MCF 10A (cell line): Measurements from ENCODE around the gene LAMA3. TPM values are rescaled to one million over a fixed set of nuclear protein-coding genes. Genes with fewer than 3 reads are reported as not detected.

Experiments used
- BruUV-seq: library from RNA; stranded (reverse); fragments of 400-500 nt; replicated peaks from 2 replicates; lab custom pipeline; 2021; lab: Mats Ljungman, UMichigan
- CTCF ChIA-PET: fragments of 300-600 bp; sonication (Branson Sonifier 250); formaldehyde crosslinking; extraction: SDS; loops from one replicate; lab custom pipeline; 2021; ENCODE audit warnings: antibody characterized with exemption, inconsistent platforms; lab: Yijun Ruan, JAX
- POLR2A ChIA-PET: fragments of 300-600, 350-650 bp; sonication (Branson Sonifier 250); formaldehyde crosslinking; extraction: SDS; loops from one replicate; lab custom pipeline; 2020; ENCODE audit warnings: antibody characterized with exemption, inconsistent platforms; lab: Yijun Ruan, JAX
- DNase-seq: peaks from one replicate; pipeline ENCODE4 v3.0.0-alpha.2; 2018; ENCODE audit not compliant: unreplicated experiment
- H3K27ac Mint-ChIP-seq: one replicate; pipeline ENCODE4 v1.8.0; 2022; ENCODE audit warnings: mild to moderate bottlenecking, low read depth, mixed read lengths; ENCODE audit not compliant: unreplicated experiment
- H3K27me3 Mint-ChIP-seq: one replicate; pipeline ENCODE4 v1.8.0; 2022; ENCODE audit warnings: mixed read lengths; ENCODE audit not compliant: insufficient read depth, unreplicated experiment
- H3K36me3 Mint-ChIP-seq: one replicate; pipeline ENCODE4 v1.8.0; 2022; ENCODE audit warnings: mild to moderate bottlenecking, moderate library complexity, mixed read lengths; ENCODE audit not compliant: insufficient read depth, unreplicated experiment
- H3K4me1 Mint-ChIP-seq: one replicate; pipeline ENCODE4 v1.8.0; 2022; ENCODE audit warnings: mixed read lengths; ENCODE audit not compliant: insufficient read depth, unreplicated experiment
- H3K4me3 Mint-ChIP-seq: one replicate; pipeline ENCODE4 v1.8.0; 2022; ENCODE audit warnings: mild to moderate bottlenecking, moderate library complexity, mixed read lengths; ENCODE audit not compliant: unreplicated experiment
- H3K9me3 Mint-ChIP-seq: one replicate; pipeline ENCODE4 v1.8.0; 2022; ENCODE audit warnings: mixed read lengths; ENCODE audit not compliant: unreplicated experiment
- intact Hi-C: fragments of 100-400 bp; cut with micrococcal nuclease; formaldehyde crosslinking; loops from 2 replicates; pipeline ENCODE4 v1.14.1; 2022
- total RNA-seq: library from RNA; stranded (reverse); gene quantifications from 2 replicates; pipeline ENCODE4 v1.2.3, GENCODE V29; 2022
- TF ChIP-seq, protein P1 (sequence below): fragments of 200-600 bp; IDR thresholded peaks from one replicate; pipeline ENCODE4 v1.8.0; 2022; ENCODE audit warnings: antibody characterized with exemption, mild to moderate bottlenecking; ENCODE audit not compliant: unreplicated experiment

Gene LAMA3
- total RNA-seq, 1 experiment from 2014 or later = 371 TPM

DNA sequence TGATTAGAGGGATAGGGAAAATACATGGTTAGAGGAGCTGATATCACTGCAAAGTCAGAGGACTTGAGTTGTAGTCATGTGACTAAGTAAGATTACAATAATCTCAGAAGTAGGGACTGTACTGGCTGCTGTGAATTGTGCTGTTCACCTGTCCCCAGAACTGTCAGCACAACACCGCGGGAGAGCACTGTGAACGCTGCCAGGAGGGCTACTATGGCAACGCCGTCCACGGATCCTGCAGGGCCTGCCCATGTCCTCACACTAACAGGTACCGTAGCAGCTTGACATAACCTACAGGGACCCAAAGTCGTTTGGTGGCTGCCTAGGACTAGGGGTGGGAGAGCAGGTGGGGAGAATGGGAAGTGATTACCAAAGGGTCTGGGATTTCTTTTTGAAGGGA, 192.5 kb downstream of the LAMA3 start:
- Mint-ChIP-seq H3K36me3 (peaks cover 93% of the 10 kb centered on the region), H3K9me3 (no peaks in the 10 kb centered on the region), H3K4me3 (no peak overlapping the region), H3K4me1 (peaks cover 59% of the 10 kb centered on the region), H3K27ac (peak overlapping the region; percentile 86), H3K27me3 (no peaks in the 10 kb centered on the region)
- BruUV-seq = no TSS peak
- TF ChIP-seq, protein P1, sequence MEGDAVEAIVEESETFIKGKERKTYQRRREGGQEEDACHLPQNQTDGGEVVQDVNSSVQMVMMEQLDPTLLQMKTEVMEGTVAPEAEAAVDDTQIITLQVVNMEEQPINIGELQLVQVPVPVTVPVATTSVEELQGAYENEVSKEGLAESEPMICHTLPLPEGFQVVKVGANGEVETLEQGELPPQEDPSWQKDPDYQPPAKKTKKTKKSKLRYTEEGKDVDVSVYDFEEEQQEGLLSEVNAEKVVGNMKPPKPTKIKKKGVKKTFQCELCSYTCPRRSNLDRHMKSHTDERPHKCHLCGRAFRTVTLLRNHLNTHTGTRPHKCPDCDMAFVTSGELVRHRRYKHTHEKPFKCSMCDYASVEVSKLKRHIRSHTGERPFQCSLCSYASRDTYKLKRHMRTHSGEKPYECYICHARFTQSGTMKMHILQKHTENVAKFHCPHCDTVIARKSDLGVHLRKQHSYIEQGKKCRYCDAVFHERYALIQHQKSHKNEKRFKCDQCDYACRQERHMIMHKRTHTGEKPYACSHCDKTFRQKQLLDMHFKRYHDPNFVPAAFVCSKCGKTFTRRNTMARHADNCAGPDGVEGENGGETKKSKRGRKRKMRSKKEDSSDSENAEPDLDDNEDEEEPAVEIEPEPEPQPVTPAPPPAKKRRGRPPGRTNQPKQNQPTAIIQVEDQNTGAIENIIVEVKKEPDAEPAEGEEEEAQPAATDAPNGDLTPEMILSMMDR = no peak
- POLR2A ChIA-PET = interaction anchor here (3.3 to 10.1 kb wide), 4 partner anchors 9 to 55 kb away, joined by 23 to 123 read pairs (median 79); no protein-coding TSS in a partner anchor
- no peak for DNase-seq
- CTCF ChIA-PET = interaction anchor here (1.2 kb wide), 2 partner anchors 56 to 58 kb away, joined by 3 to 4 read pairs; no protein-coding TSS in a partner anchor
- intact Hi-C loops = no loop called here

DNA sequence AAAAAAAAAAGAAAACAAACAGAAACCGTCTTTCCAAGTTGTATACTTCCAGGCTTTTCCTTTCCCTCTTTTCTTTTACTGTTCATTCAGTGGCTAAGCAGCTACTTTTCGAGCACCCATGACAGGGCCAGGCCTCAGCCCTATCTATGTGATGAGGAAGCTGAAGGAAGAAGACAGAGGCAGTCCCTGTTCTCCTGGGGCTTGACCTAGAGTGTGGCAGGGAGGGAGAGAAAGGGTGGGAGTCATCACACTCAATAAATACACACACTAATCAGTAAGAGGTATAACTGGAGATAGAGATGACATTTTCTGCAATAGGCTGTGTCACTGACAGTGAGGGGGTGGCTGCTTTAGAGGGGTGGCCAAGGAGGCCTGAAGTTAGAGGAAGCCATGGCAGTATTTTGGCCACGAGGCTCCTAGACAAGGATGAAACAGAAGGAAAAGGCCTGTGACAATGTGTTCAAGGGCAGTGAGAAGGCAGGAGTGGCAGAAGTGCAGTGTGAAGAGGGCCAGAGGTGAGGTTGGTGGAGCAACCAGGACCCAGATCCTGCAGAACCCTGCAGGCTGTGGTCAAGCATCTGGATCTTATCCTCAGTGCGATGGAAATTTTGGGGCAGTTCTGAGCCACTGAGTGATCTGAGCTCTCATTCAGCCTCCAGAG, 193.5 kb downstream of the LAMA3 start:
- CTCF ChIA-PET = interaction anchor here (0.6 to 1.2 kb wide), 3 partner anchors 11 to 59 kb away, joined by 3 to 6 read pairs (median 4); no protein-coding TSS in a partner anchor

DNA sequence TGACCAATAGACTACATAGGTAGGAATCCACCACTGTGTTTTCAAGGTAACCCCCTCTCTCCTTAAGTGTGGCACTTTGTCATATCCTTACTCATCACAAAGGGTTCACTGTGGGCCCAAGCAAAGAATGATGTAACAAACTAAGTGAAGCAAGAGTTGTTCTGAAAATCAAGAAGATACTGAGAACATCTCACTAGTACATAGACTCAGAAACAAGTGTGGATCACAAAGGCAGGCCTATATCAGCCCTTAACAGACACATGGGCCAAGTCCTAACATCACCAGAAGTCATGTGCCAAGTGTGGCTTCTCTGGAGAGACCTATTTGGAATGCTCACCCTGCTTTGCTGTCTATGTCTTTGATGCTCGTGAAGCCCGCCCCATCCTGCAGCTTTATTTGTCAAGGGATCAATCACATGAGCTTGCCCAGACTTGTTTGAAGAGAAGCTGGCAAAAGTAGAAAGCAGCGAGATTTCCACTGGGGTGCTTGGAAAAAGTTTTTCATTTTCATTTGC, 194.1 kb downstream of the LAMA3 start:
- Mint-ChIP-seq H3K27ac (peak overlapping the region; percentile 86), H3K9me3 (no peaks in the 10 kb centered on the region), H3K36me3 (peaks cover 93% of the 10 kb centered on the region), H3K4me1 (peaks cover 60% of the 10 kb centered on the region), H3K27me3 (no peaks in the 10 kb centered on the region), H3K4me3 (peak overlapping the region; percentile 34)
- no TSS peak for BruUV-seq
- ChIA-PET POLR2A (interaction anchor here (0.6 to 10.1 kb wide), 14 partner anchors 9 to 1507 kb away, joined by 3 to 123 read pairs (median 6); partner anchors contain the start of gene RIOK3), CTCF (interaction anchor here (0.6 to 1.9 kb wide), 2 partner anchors 12 to 59 kb away, joined by 3 to 6 read pairs; no protein-coding TSS in a partner anchor)
- DNase-seq = peak; percentile 80
- TF ChIP-seq, protein P1 = no peak
- intact Hi-C loops = no loop called here

More for the DNA sequence above, 193.5 kb downstream of the LAMA3 start:
- Mint-ChIP-seq H3K36me3 (peaks cover 93% of the 10 kb centered on the region), H3K9me3 (no peaks in the 10 kb centered on the region), H3K4me3 (no peak overlapping the region), H3K4me1 (peaks cover 60% of the 10 kb centered on the region), H3K27ac (peak overlapping the region; percentile 86), H3K27me3 (no peaks in the 10 kb centered on the region)
- POLR2A ChIA-PET = interaction anchor here (0.6 to 10.1 kb wide), 8 partner anchors 10 to 1506 kb away, joined by 3 to 123 read pairs (median 16); partner anchors contain the start of gene RIOK3
- intact Hi-C loops = no loop called here
- TF ChIP-seq, protein P1 = no peak
- BruUV-seq = no TSS peak
- DNase-seq = no peak
